GM12878 (cell line): ENCODE data around the gene TMEM138. TPM values are rescaled to one million over a fixed set of nuclear protein-coding genes. Genes with fewer than 3 reads are reported as not detected.

Source experiments
- ATAC-seq: fragments of 200-7000 bp; cut with Tn5 transposase; 3 replicates; pipeline ENCODE4 v1.9.1; 2020; ENCODE audit warnings: mild to moderate bottlenecking, moderate library complexity
- BruUV-seq: library from RNA; stranded (reverse); fragments of 400-500 nt; replicated peaks from 2 replicates; lab custom pipeline; 2021; lab: Mats Ljungman, UMichigan
- CTCF ChIA-PET: fragments of 300-600 bp; sonication (Branson Sonifier 250); formaldehyde crosslinking; extraction: SDS; loops from one replicate; lab custom pipeline; 2021; ENCODE audit warnings: inconsistent platforms; lab: Yijun Ruan, JAX
- POLR2A ChIA-PET: fragments of 350-600 bp; formaldehyde crosslinking; extraction: SDS; loops from one replicate; lab custom pipeline; 2021; ENCODE audit warnings: inconsistent platforms; lab: Charles Lee
- RAD21 ChIA-PET: fragments of 300-600 bp; sonication (Branson Sonifier 250); formaldehyde crosslinking; loops from one replicate; lab custom pipeline; 2023; ENCODE audit warnings: antibody characterized with exemption; ENCODE audit not compliant: unreplicated experiment; lab: Charles Lee
- SMC1A ChIA-PET: fragments of 300-600 bp; sonication (Branson Sonifier 250); formaldehyde crosslinking; loops from one replicate; lab custom pipeline; 2023; ENCODE audit not compliant: unreplicated experiment, uncharacterized antibody; lab: Charles Lee
- DNase-seq: peaks from one replicate; pipeline ENCODE4 v3.0.0-alpha.2; 2011; ENCODE audit warnings: low read depth, low spot score
- FAIRE-seq: peaks from 3 replicates; lab custom pipeline; 2011; peaks lifted over from hg19 to GRCh38; lab: Jason Lieb, UNC
- H2AFZ ChIP-seq: 2 replicates; pipeline ENCODE4 v1.6.0; 2011; ENCODE audit warnings: low read depth, low read length, control low read depth; ENCODE audit not compliant: control insufficient read depth
- H3K27ac ChIP-seq: 2 replicates; pipeline ENCODE4 v1.5.1; 2011; ENCODE audit warnings: control low read depth; ENCODE audit not compliant: control insufficient read depth, insufficient read depth
- H3K27me3 ChIP-seq, 2 experiments: replicated peaks in 1 of 2; 2 replicates each; pipeline versions ENCODE4 v1.6.0 to v1.6.1; 2011; ENCODE audit warnings: low read length in 1 of 2; ENCODE audit not compliant: control insufficient read depth in 2 of 2, insufficient read depth in 2 of 2
- H3K36me3 ChIP-seq, 2 experiments: 2 replicates each; pipeline ENCODE4 v1.5.1; 2011; ENCODE audit warnings: low read length in 1 of 2; ENCODE audit not compliant: control insufficient read depth in 2 of 2, insufficient read depth in 2 of 2
- H3K4me1 ChIP-seq: 2 replicates; pipeline ENCODE4 v1.6.1; 2011; ENCODE audit warnings: mild to moderate bottlenecking, low read length, moderate library complexity, mixed read lengths; ENCODE audit not compliant: control insufficient read depth, insufficient read depth
- H3K4me2 ChIP-seq: 2 replicates; pipeline ENCODE4 v1.6.0; 2011; ENCODE audit warnings: control low read depth; ENCODE audit not compliant: control insufficient read depth, insufficient read depth
- H3K4me3 ChIP-seq: fragments of 200-600 bp; sonication (generic); 2 replicates; pipeline ENCODE4 v1.5.1; 2016
- H3K79me2 ChIP-seq: 2 replicates; pipeline ENCODE4 v1.6.0; 2011; ENCODE audit warnings: low read length; ENCODE audit not compliant: control insufficient read depth, insufficient read depth
- H3K9ac ChIP-seq: 2 replicates; pipeline ENCODE4 v1.8.0; 2011; ENCODE audit warnings: low read length, control low read depth, mixed read lengths; ENCODE audit not compliant: control insufficient read depth, insufficient read depth
- H3K9me3 ChIP-seq: replicated peaks from 3 replicates; pipeline ENCODE4 v1.5.1; 2011; ENCODE audit warnings: mild to moderate bottlenecking, low read length; ENCODE audit not compliant: control insufficient read depth, insufficient read depth
- H4K20me1 ChIP-seq: 2 replicates; pipeline ENCODE4 v1.6.0; 2011; ENCODE audit not compliant: control insufficient read depth, insufficient read depth
- CTCF ChIP-seq, 3 experiments: IDR thresholded peaks in 2 of 3; conservative IDR thresholded peaks in 1 of 3; 2 replicates each; pipeline ENCODE4 v1.5.1; 2011; ENCODE audit warnings: low read depth in 3 of 3, low read length in 3 of 3, mild to moderate bottlenecking in 3 of 3, control low read depth in 2 of 3, moderate library complexity in 2 of 3, inconsistent platforms in 1 of 3, mixed read lengths in 1 of 3; ENCODE audit not compliant: control insufficient read depth in 2 of 3, insufficient read depth in 1 of 3; ENCODE audit errors: extremely low read depth in 1 of 3
- DPF2 ChIP-seq: fragments of 450-650 bp; IDR thresholded peaks from 2 replicates; pipeline ENCODE4 v1.6.1; 2017; ENCODE audit warnings: mild to moderate bottlenecking
- EGR1 ChIP-seq, 2 experiments: IDR thresholded peaks; 1 replicate in 1 of 2; 2 replicates in 1 of 2; pipeline ENCODE4 v1.6.1; 2011 to 2012; ENCODE audit warnings: low read depth in 2 of 2, low read length in 2 of 2, borderline replicate concordance in 1 of 2, mild to moderate bottlenecking in 1 of 2, moderate library complexity in 1 of 2
- GABPA ChIP-seq: IDR thresholded peaks from 2 replicates; pipeline ENCODE4 v1.6.1; 2014; ENCODE audit warnings: antibody characterized with exemption, low read depth, mild to moderate bottlenecking, inconsistent platforms
- HDAC2 ChIP-seq: fragments of 200-600 bp; sonication (generic); IDR thresholded peaks from 2 replicates; pipeline ENCODE4 v1.6.1; 2017
- JUND ChIP-seq: IDR thresholded peaks from 2 replicates; pipeline ENCODE4 v1.6.1; 2012; ENCODE audit warnings: low read depth, mild to moderate bottlenecking, low read length, improper control_type of control experiment, moderate library complexity
- MEF2B ChIP-seq: fragments of 450-650 bp; IDR thresholded peaks from 2 replicates; pipeline ENCODE4 v1.6.1; 2018; ENCODE audit warnings: mild to moderate bottlenecking, moderate library complexity; ENCODE audit not compliant: partially characterized antibody, poor library complexity, severe bottlenecking
- MTA3 ChIP-seq: IDR thresholded peaks from 2 replicates; pipeline ENCODE4 v1.6.1; 2012; ENCODE audit warnings: low read length, inconsistent platforms, borderline replicate concordance
- RELA ChIP-seq: fragments of 450-650 bp; IDR thresholded peaks from 2 replicates; pipeline ENCODE4 v1.8.0; 2014; ENCODE audit warnings: borderline replicate concordance; ENCODE audit not compliant: partially characterized antibody
- RFX5 ChIP-seq: IDR thresholded peaks from 2 replicates; pipeline ENCODE4 v1.6.1; 2011; ENCODE audit warnings: low read depth, low read length, improper control_type of control experiment
- SIN3A ChIP-seq: IDR thresholded peaks from 2 replicates; pipeline ENCODE4 v1.6.1; 2012; ENCODE audit warnings: low read depth, low read length, improper control_type of control experiment
- SMAD5 ChIP-seq: IDR thresholded peaks from 2 replicates; pipeline ENCODE4 v1.6.1; 2016; ENCODE audit warnings: antibody characterized with exemption, low read depth
- SRF ChIP-seq, 2 experiments: IDR thresholded peaks; 2 replicates each; pipeline ENCODE4 v1.6.1; 2011; ENCODE audit warnings: low read depth in 2 of 2, low read length in 2 of 2, mild to moderate bottlenecking in 1 of 2, moderate library complexity in 1 of 2
- SUPT20H ChIP-seq: IDR thresholded peaks from 2 replicates; pipeline ENCODE4 v1.6.1; 2011; ENCODE audit warnings: low read depth, mild to moderate bottlenecking, low read length, moderate library complexity, borderline replicate concordance; ENCODE audit not compliant: control insufficient read depth
- ZNF24 ChIP-seq: fragments of 450-650 bp; IDR thresholded peaks from 2 replicates; pipeline ENCODE4 v1.6.1; 2017; ENCODE audit warnings: antibody characterized with exemption, mild to moderate bottlenecking
- ZNF384 ChIP-seq: IDR thresholded peaks from 2 replicates; pipeline ENCODE4 v1.6.1; 2012; ENCODE audit warnings: low read depth, mild to moderate bottlenecking, low read length, improper control_type of control experiment, borderline replicate concordance
- in situ Hi-C: fragments of 300-500 bp; cut with MboI; formaldehyde crosslinking; loops from 9 replicates; pipeline ENCODE4 v1.14.3; 2018; ENCODE audit warnings: mixed read lengths
- intact Hi-C: fragments of 100-400 bp; cut with micrococcal nuclease; formaldehyde crosslinking; loops from one replicate; pipeline ENCODE4 v1.14.2; 2022; ENCODE audit not compliant: unreplicated experiment
- polyA plus RNA-seq, 11 experiments: library from polyadenylated mRNA; depleted of rRNA in 4 of 11; unstranded in 6 of 11; stranded (reverse) in 5 of 11; fragments of >200 nt; fragmentation: Nextera tagmentation in 4 of 11; fragmentation: Illumina TruSeq in 1 of 11; extraction: Ambion mirVana in 4 of 11; extraction: Trizol in 1 of 11; gene quantifications; 1 replicate in 1 of 11; 2 replicates in 10 of 11; pipeline versions ENCODE4 v1.2.1 to v1.2.3, GENCODE V29; 2011 to 2016; ENCODE audit warnings: inconsistent platforms in 2 of 11, missing spikeins in 2 of 11, low read depth in 1 of 11
- total RNA-seq, 4 experiments: library from RNA; depleted of rRNA in 3 of 4; stranded (reverse); fragments of >200 nt in 3 of 4; fragmentation: Illumina TruSeq in 1 of 4; extraction: Trizol in 1 of 4; gene quantifications; 2 replicates each; pipeline versions ENCODE4 v1.2.1 to v1.2.3, GENCODE V29; 2013 to 2021
- TF ChIP-seq, protein P1 (sequence below): fragments of 450-650 bp; IDR thresholded peaks from 2 replicates; pipeline ENCODE4 v1.6.1; 2016; ENCODE audit warnings: mild to moderate bottlenecking
- TF ChIP-seq, protein P2 (sequence below): fragments of 450-650 bp; formaldehyde crosslinking; IDR thresholded peaks from 2 replicates; pipeline ENCODE4 v1.4.0; 2020; ENCODE audit warnings: mild to moderate bottlenecking, moderate library complexity

The TMEM138 gene
- total and polyA plus RNA-seq, 10 of the 15 experiments (the other 5 are each of a cell fraction or from before 2014, with no cell fraction given), result 28.5 to 116 (median 73.4) TPM

DNA sequence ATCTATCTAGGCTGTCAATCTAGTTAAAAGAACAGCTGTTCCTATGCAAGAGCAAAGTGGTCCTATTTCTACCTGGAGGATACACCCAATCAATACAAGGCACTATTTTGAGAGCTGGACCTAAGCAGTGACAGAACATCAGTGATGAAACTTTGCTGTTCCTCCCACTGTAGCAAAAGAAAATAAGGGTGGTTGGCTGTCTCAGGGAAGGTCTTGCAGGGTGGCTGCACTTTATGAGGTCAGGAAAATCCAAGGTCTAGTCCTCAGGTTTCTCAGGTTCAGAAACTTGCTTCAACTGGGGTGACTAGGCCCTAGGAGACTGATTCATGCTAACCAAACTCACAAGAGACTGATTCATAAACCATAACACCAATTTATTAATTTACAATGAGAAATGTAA lies 56.0 kb downstream of the TMEM138 start:
- FAIRE-seq (no peak), DNase-seq (no peak)
- POLR2A ChIA-PET, result interaction anchor here (1.6 kb wide), 1 partner anchor 11 kb away, joined by 4 read pairs; the partner anchor contains the start of genes CPSF7 and SDHAF2
- TF ChIP-seq DPF2, result no peak
- TF ChIP-seq MTA3, result no peak
- no peak for TF ChIP-seq RFX5
- no peak for TF ChIP-seq MEF2B
- no peak for TF ChIP-seq RELA
- TF ChIP-seq SIN3A, result no peak
- no peak for TF ChIP-seq ZNF384
- no peak for TF ChIP-seq HDAC2
- TF ChIP-seq CTCF (IDR thresholded peaks at IDR 0.05 in 2 of 3, conservative IDR thresholded peaks at IDR 0.05 in 1 of 3; ENCODE audit: control insufficient read depth in 2 of 3, extremely low read depth in 1 of 3, insufficient read depth in 1 of 3, low read depth in 3 of 3, low read length in 3 of 3), result no peak
- TF ChIP-seq ZNF24, result no peak
- no peak for TF ChIP-seq SUPT20H
- no peak for TF ChIP-seq SRF (IDR thresholded peaks at IDR 0.05; ENCODE audit: low read depth in 2 of 2, low read length in 2 of 2)
- TF ChIP-seq JUND, result no peak
- TF ChIP-seq EGR1 (IDR thresholded peaks at IDR 0.05; ENCODE audit: borderline replicate concordance in 1 of 2, low read depth in 2 of 2, low read length in 2 of 2), result no peak
- no peak for TF ChIP-seq GABPA
- TF ChIP-seq, protein P1, sequence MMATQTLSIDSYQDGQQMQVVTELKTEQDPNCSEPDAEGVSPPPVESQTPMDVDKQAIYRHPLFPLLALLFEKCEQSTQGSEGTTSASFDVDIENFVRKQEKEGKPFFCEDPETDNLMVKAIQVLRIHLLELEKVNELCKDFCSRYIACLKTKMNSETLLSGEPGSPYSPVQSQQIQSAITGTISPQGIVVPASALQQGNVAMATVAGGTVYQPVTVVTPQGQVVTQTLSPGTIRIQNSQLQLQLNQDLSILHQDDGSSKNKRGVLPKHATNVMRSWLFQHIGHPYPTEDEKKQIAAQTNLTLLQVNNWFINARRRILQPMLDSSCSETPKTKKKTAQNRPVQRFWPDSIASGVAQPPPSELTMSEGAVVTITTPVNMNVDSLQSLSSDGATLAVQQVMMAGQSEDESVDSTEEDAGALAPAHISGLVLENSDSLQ, result no peak
- TF ChIP-seq SMAD5, result no peak
- TF ChIP-seq, protein P2, sequence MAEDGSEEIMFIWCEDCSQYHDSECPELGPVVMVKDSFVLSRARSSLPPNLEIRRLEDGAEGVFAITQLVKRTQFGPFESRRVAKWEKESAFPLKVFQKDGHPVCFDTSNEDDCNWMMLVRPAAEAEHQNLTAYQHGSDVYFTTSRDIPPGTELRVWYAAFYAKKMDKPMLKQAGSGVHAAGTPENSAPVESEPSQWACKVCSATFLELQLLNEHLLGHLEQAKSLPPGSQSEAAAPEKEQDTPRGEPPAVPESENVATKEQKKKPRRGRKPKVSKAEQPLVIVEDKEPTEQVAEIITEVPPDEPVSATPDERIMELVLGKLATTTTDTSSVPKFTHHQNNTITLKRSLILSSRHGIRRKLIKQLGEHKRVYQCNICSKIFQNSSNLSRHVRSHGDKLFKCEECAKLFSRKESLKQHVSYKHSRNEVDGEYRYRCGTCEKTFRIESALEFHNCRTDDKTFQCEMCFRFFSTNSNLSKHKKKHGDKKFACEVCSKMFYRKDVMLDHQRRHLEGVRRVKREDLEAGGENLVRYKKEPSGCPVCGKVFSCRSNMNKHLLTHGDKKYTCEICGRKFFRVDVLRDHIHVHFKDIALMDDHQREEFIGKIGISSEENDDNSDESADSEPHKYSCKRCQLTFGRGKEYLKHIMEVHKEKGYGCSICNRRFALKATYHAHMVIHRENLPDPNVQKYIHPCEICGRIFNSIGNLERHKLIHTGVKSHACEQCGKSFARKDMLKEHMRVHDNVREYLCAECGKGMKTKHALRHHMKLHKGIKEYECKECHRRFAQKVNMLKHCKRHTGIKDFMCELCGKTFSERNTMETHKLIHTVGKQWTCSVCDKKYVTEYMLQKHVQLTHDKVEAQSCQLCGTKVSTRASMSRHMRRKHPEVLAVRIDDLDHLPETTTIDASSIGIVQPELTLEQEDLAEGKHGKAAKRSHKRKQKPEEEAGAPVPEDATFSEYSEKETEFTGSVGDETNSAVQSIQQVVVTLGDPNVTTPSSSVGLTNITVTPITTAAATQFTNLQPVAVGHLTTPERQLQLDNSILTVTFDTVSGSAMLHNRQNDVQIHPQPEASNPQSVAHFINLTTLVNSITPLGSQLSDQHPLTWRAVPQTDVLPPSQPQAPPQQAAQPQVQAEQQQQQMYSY, result no peak

More for the DNA sequence above, 56.0 kb downstream of the TMEM138 start:
- intact Hi-C loops, result no loop called here
- RAD21 ChIA-PET, result no interaction called here
- no peak overlapping the region for H3K4me3 ChIP-seq
- no peaks in the 10 kb centered on the region for H3K9me3 ChIP-seq
- in situ Hi-C loops, result no loop called here
- CTCF ChIA-PET, result interaction anchor here (0.6 to 1.6 kb wide), 3 partner anchors 17 to 217 kb away, joined by 3 to 9 read pairs (median 4); no protein-coding TSS in a partner anchor
- H3K4me2 ChIP-seq, result no peak overlapping the region
- no peak for ATAC-seq
- peaks cover 3% of the 10 kb centered on the region; the same call in 1 of the 2 replicates for H3K79me2 ChIP-seq
- no peaks in the 10 kb centered on the region for H3K4me1 ChIP-seq
- H3K27ac ChIP-seq, result no peak overlapping the region
- no TSS peak for BruUV-seq
- SMC1A ChIA-PET, result interaction anchor here (1.4 kb wide), 1 partner anchor 10 kb away, joined by 3 read pairs; no protein-coding TSS in a partner anchor
- H2AFZ ChIP-seq, result no peak overlapping the region
- no peak overlapping the region for H3K9ac ChIP-seq
- H3K36me3 ChIP-seq, result peaks cover 18 to 62% of the 10 kb centered on the region in 2 experiments
- no peaks in the 10 kb centered on the region for H4K20me1 ChIP-seq
- H3K27me3 ChIP-seq, result no peaks in the 10 kb centered on the region
